Peyer's patch (tissue), 4 donors: ENCODE measurements around the gene GNAL. TPM values are rescaled to one million over a fixed set of nuclear protein-coding genes. Genes with fewer than 3 reads are reported as not detected.

Experiments used
- DNase-seq, 3 donors: peaks; one replicate each; pipeline ENCODE4 v3.0.0-alpha.2; 2017 to 2019
- H3K27ac ChIP-seq, 4 donors: fragments of 200-600 bp; sonication (generic); one replicate each; pipeline ENCODE4 v1.5.1; 2016 to 2019
- H3K27me3 ChIP-seq, 2 donors: fragments of 200-600 bp; sonication (generic); one replicate each; pipeline ENCODE4 v1.5.1; 2019
- H3K36me3 ChIP-seq, 3 donors: fragments of 200-600 bp; sonication (generic); one replicate each; pipeline ENCODE4 v1.5.1; 2016 to 2019
- H3K4me1 ChIP-seq, 4 donors: fragments of 200-600 bp; sonication (generic); one replicate each; pipeline ENCODE4 v1.5.1; 2016 to 2019
- H3K4me3 ChIP-seq, 4 donors: fragments of 200-600 bp; sonication (generic); 1 replicate in 3 of 4; 2 replicates in 1 of 4; pipeline ENCODE4 v1.5.1; 2016 to 2019; ENCODE audit warnings: mild to moderate bottlenecking in 1 of 4
- H3K9me3 ChIP-seq, 4 donors: fragments of 200-600 bp; sonication (generic); one replicate each; pipeline ENCODE4 v1.5.1; 2016 to 2019; ENCODE audit warnings: mild to moderate bottlenecking in 1 of 4
- POLR2A ChIP-seq, 2 donors: fragments of 450-650 bp; IDR thresholded peaks; one replicate each; pipeline ENCODE4 v1.5.1; 2017; ENCODE audit warnings: antibody characterized with exemption in 2 of 2, mild to moderate bottlenecking in 2 of 2, moderate library complexity in 2 of 2
- total RNA-seq, 4 donors: library from RNA; depleted of rRNA; stranded (reverse); fragments of >200 nt; gene quantifications; one replicate each; pipeline ENCODE4 v1.1.0, GENCODE V29; 2016
- TF ChIP-seq, protein P1 (sequence below), 6 experiments: fragments of 450-650 bp in 4 of 6; fragments of 200-600 bp in 2 of 6; sonication (generic) in 1 of 6; IDR thresholded peaks; one replicate each; pipeline ENCODE4 v1.5.1; 2017 to 2019; ENCODE audit warnings: antibody characterized with exemption in 6 of 6, mild to moderate bottlenecking in 3 of 6, moderate library complexity in 1 of 6

The GNAL gene
- total RNA-seq, 4 donors from 2014 or later, result 2.5 to 7.4 (median 3.6) TPM

DNA sequence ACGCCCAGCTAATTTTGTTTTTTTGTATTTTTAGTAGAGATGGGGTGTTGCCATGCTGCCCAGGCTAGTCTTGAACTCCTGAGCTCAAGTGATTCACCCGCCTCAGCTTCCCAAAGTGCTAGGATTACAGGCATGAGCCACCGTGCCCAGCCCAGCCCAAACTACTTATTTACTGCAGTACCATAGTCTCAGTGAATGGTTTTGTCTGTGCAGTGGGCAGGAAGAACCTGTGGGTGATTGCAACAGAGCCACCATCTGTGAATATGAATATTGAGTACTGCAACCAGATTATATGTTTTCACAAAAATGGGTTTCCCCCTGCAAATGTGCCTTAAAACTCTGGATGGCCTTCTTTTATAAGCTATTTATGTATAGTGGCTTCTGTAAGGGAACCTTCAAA is 210.0 kb downstream of the GNAL start:
- no peak for DNase-seq
- Histone ChIP-seq H3K27ac (no peak overlapping the region), H3K27me3 (no peaks in the 10 kb centered on the region), H3K4me3 (no peak overlapping the region), H3K36me3 (peaks cover 0 to 23% (median 0%) of the 10 kb centered on the region in 3 donors), H3K4me1 (no peaks in the 10 kb centered on the region), H3K9me3 (no peaks in the 10 kb centered on the region)
- TF ChIP-seq, protein P1, sequence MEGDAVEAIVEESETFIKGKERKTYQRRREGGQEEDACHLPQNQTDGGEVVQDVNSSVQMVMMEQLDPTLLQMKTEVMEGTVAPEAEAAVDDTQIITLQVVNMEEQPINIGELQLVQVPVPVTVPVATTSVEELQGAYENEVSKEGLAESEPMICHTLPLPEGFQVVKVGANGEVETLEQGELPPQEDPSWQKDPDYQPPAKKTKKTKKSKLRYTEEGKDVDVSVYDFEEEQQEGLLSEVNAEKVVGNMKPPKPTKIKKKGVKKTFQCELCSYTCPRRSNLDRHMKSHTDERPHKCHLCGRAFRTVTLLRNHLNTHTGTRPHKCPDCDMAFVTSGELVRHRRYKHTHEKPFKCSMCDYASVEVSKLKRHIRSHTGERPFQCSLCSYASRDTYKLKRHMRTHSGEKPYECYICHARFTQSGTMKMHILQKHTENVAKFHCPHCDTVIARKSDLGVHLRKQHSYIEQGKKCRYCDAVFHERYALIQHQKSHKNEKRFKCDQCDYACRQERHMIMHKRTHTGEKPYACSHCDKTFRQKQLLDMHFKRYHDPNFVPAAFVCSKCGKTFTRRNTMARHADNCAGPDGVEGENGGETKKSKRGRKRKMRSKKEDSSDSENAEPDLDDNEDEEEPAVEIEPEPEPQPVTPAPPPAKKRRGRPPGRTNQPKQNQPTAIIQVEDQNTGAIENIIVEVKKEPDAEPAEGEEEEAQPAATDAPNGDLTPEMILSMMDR (IDR thresholded peaks at IDR 0.05), result no peak
- no peak for TF ChIP-seq POLR2A (IDR thresholded peaks at IDR 0.05)

DNA sequence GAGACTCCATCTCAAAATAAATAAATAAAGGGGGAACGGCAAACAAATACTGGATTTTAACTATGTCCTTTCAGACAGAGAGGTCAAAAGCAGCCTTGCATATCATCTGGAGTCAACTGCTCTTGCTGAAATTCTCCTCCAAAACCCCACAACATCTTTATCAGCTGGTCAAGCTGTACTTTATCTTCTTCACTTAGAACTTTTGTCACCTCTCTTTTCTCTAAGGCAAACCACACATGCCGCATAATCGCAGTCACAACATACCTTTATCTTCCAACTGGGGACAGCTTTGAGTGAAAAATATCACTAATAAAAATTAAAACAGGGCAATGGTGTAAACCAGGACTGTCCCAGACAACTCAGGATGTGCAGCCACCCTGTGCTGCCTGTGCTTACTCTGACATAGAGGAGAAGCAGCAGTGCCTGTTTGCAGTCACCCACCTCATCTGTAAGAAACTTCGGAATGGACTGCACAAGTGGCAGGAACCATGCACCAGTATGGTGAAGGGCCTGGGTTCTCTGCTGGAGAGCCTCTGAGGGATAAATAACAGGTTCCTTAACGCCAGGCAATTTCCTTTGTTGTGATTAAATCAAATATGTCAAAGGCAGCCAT is 212.9 kb downstream of the GNAL start:
- H3K27me3 ChIP-seq, result no peaks in the 10 kb centered on the region
- TF ChIP-seq, protein P1 (IDR thresholded peaks at IDR 0.05), result no peak
- no peak for TF ChIP-seq POLR2A (IDR thresholded peaks at IDR 0.05)
- no peak overlapping the region for H3K4me3 ChIP-seq
- peaks cover 0 to 19% (median 0%) of the 10 kb centered on the region in 3 donors for H3K36me3 ChIP-seq
- no peak for DNase-seq
- peaks cover 0 to 2% (median 0%) of the 10 kb centered on the region in 4 donors for H3K4me1 ChIP-seq
- H3K27ac ChIP-seq, result no peak overlapping the region
- H3K9me3 ChIP-seq, result no peaks in the 10 kb centered on the region

DNA sequence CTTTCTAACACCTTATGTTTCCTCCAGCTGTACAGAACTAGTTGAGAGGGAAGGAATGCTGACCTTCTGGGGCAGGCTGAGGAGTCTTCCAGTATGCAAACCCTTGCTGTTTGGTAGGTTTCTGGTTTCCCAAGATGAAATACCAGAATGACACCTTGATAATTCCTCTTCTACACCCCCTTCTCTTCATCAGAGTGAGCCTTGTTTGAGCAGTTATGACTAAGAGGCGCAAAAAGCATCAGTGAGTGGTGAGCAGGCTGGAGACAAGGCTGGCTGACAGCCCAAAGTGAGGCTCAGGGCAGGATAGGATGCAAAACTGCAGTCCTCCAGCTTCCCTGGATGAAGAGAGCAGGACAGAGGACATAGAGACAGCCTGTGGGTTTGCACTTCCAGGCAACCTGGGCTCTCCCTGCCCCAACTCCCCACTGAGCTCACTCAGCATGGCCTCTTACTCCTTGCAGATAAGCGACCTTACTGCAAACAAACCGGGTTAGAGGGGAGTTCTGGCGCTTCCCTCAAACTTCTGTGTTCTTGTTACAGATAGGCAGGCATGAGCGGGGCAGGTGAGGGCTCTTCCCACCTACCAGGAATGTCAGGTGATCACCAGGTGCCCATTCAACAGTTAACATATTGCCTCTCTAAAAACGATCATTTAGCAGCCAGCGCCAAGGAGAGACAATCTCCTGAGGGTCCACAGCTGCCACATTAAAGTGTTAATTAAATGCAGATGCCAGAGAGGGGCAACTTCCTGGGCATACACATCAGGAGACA is 213.6 kb downstream of the GNAL start:
- no peaks in the 10 kb centered on the region for H3K9me3 ChIP-seq
- no peak for TF ChIP-seq POLR2A (IDR thresholded peaks at IDR 0.05)
- TF ChIP-seq, protein P1 (IDR thresholded peaks at IDR 0.05), result no peak
- no peak overlapping the region for H3K4me3 ChIP-seq
- H3K27ac ChIP-seq, result no peak overlapping the region
- no peak for DNase-seq
- no peaks in the 10 kb centered on the region for H3K27me3 ChIP-seq
- peaks cover 0 to 10% (median 2%) of the 10 kb centered on the region in 4 donors for H3K4me1 ChIP-seq
- peaks cover 0 to 19% (median 0%) of the 10 kb centered on the region in 3 donors for H3K36me3 ChIP-seq

DNA sequence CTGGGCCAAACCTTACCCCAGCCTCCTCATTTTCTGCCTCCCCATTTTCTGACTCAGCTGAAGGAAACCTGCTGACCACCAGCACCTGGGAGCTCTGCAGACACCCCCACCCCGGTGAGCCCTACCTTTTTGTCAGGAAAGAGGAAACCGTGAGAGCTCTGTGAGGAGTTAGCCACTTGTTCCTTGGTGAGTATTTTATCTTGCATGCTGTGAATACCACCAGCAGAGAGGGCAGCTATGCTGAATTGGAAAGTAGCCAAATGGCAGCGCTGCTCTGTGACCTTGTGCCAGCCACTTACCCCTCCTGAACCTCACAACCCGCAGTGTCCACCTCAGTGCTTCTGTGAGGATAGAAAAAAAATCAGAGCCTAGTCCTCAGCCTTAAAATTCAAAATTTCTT is 216.5 kb downstream of the GNAL start:
- no peak for DNase-seq
- H3K4me1 ChIP-seq, result peaks cover 0 to 18% (median 2%) of the 10 kb centered on the region in 4 donors
- peaks cover 0 to 19% (median 0%) of the 10 kb centered on the region in 3 donors for H3K36me3 ChIP-seq
- no peak overlapping the region for H3K4me3 ChIP-seq
- H3K27me3 ChIP-seq, result no peaks in the 10 kb centered on the region
- H3K27ac ChIP-seq, result no peak overlapping the region
- H3K9me3 ChIP-seq, result no peaks in the 10 kb centered on the region
- TF ChIP-seq POLR2A (IDR thresholded peaks at IDR 0.05), result no peak
- TF ChIP-seq, protein P1 (IDR thresholded peaks at IDR 0.05), result no peak

DNA sequence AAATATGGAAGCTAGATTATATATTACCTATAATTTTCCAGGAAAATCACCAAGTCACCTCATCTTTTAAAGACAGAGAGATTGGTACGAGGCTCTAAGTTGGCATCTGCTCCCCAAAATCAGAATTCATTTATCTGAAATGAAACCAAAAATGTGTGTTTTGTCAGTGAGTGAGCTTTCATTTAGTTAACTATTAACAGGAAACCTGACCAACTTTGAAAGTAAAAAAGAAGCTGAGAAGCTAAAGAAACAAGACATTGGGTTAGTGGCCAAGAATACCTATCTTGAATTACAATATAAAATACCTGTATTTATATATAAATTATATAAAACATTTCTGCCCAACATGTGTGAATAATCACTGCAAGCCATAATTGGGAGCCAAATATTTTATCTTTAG is 217.1 kb downstream of the GNAL start:
- Histone ChIP-seq H3K27me3 (no peaks in the 10 kb centered on the region), H3K36me3 (peaks cover 0 to 19% (median 0%) of the 10 kb centered on the region in 3 donors), H3K4me3 (no peak overlapping the region), H3K4me1 (peaks cover 0 to 18% (median 2%) of the 10 kb centered on the region in 4 donors), H3K27ac (no peak overlapping the region), H3K9me3 (no peaks in the 10 kb centered on the region)
- DNase-seq, result no peak
- TF ChIP-seq, protein P1 (IDR thresholded peaks at IDR 0.05), result no peak
- no peak for TF ChIP-seq POLR2A (IDR thresholded peaks at IDR 0.05)
